ENCODE data around the gene EGFL6.

- TF ChIP-seq EP300 (conservative IDR thresholded peaks at IDR 0.05; ENCODE audit: poor library complexity, severe bottlenecking) (no peak), RAD21 (conservative IDR thresholded peaks at IDR 0.05) (no peak)
These were observed 23.7 kb upstream of the EGFL6 start for GRCh38 chrX:13545726-13546125.
